ENCODE measurements around the gene SPTAN1. TPM values are rescaled to one million over a fixed set of nuclear protein-coding genes. Genes with fewer than 3 reads are reported as not detected.
"Not testable (repeated sequence)": the region's sequence is repeated elsewhere in the genome, so short reads cannot be mapped to it uniquely, and the experiment has no call there.

Gene SPTAN1
- polyA plus RNA-seq, 4 donors: 299 to 423 (median 338) TPM

DNA sequence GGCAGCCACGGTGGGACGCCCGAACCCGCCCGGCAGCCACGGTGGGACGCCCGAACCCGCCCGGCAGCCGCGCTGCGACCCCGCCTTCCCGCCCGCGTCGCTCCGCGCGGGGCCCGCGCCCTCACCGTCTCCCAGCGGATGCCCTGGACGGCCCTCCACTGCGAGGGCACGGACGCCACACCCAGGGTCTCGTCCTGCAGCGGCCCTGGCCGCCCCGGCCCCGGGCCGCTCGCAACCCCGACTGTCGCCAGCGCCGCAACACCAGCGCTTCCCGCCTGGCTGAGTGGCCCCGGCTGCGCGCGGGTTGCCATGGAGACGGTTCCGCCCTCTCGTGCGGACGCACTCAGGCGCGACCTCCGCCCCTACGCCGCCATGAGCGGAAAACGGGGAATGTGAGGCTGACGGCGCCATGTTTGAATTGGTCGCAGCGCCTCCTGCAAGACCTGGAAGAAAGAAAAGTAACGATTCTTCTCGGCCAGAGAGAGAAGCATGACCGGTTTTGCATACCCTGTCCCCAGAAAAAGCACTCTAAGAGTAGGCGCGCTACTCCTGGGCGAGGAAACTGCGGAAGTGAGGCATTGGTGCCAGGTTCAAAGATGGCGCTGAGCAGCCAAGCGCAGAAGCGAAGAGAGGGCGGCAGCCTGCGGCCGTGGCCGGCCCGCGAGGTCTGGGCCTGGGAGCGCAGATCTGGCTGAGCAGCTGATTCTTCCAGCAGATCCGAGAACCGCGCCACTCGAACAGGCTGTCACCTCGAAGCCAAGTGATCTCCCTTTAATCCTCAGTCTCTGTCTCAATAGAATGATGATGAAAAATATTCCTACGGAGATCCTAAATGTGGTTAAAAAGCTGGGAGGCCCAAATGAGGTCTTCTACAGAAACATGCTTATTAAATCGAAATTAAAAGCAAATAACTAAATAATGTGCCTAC lies 104.3 kb downstream of the SPTAN1 start, which contains the start of gene DYNC2I2:
Gene DYNC2I2 (minus strand): TSS at position 432 of the 928 bp plus-strand sequence. CDS start 121 bp downstream, at position 311.
- peak; percentile 83 to 91 (median 86) for DNase-seq (ENCODE audit: low read depth in 4 of 4, low spot score in 3 of 4)

GRCh38 chr9:128657344-128657704 lies 104.9 kb downstream of the SPTAN1 start:
- no peak for DNase-seq (ENCODE audit: low read depth in 4 of 4, low spot score in 3 of 4)

GRCh38 chr9:128657796-128658195 lies 105.4 kb downstream of the SPTAN1 start:
- no peak for DNase-seq (ENCODE audit: low read depth in 4 of 4, low spot score in 3 of 4)

- DNase-seq (ENCODE audit: low read depth in 4 of 4, low spot score in 3 of 4): not testable (repeated sequence)
Observed at GRCh38 chr9:128666481-128666941, 114.1 kb downstream of the SPTAN1 start.

- no peak for DNase-seq (ENCODE audit: low read depth in 4 of 4, low spot score in 3 of 4)
Observed at GRCh38 chr9:128669786-128670185, 117.4 kb downstream of the SPTAN1 start.

DNA sequence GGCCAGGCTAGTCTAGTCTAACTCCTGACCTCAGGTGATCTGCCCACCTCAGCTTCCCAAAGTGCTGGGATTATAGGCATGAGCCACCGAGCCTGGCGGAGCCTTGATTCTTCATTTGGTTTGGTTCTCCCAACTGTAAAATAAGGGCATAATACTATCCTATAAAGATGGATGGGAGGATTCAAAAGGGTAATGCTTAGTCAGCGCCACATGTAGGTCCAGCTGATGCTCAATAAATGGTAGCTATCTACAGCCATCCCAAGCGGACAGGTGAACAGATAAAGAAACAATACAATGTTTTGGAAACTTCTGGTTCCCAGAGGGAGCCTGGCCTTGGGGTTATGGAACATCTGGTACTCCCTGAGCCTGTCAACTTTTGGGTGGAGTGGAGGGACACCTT lies 123.0 kb downstream of the SPTAN1 start:
- no peak for DNase-seq (ENCODE audit: low read depth in 4 of 4, low spot score in 3 of 4)

- DNase-seq (ENCODE audit: low read depth in 4 of 4, low spot score in 3 of 4): no peak
Observed at GRCh38 chr9:128677794-128678193, 125.4 kb downstream of the SPTAN1 start.

Other genes with a start within 250 kb of the SPTAN1 start
- gene TRUB2, start 230.1 kb upstream of the SPTAN1 start, polyA plus RNA-seq (ENCODE audit: insufficient read length in 4 of 4): 10 to 100 TPM; 27.6 to 42.9 (median 36.1) TPM
- gene COQ4, start 229.7 kb upstream of the SPTAN1 start, polyA plus RNA-seq (ENCODE audit: insufficient read length in 4 of 4): 10 to 100 TPM; 35.3 to 92.2 (median 56.3) TPM
- gene SLC27A4, start 212.1 kb upstream of the SPTAN1 start, polyA plus RNA-seq (ENCODE audit: insufficient read length in 4 of 4): 10 to 100 TPM; 11.2 to 22.6 (median 16.7) TPM
- gene URM1, start 181.2 kb upstream of the SPTAN1 start, polyA plus RNA-seq (ENCODE audit: insufficient read length in 4 of 4): 10 to 100 TPM; 48.5 to 61.2 (median 53.6) TPM
- gene CERCAM, start 131.7 kb upstream of the SPTAN1 start, polyA plus RNA-seq (ENCODE audit: insufficient read length in 4 of 4): 100 to 1,000 TPM in 1 of 4 donors, 10 to 100 TPM in 3; 37.7 to 103 (median 50.1) TPM
- 10 to 100 TPM; 29.8 to 51.4 (median 45.3) TPM for gene ODF2, start 96.6 kb upstream of the SPTAN1 start, polyA plus RNA-seq (ENCODE audit: insufficient read length in 4 of 4)
- 10 to 100 TPM; 20.0 to 30.7 (median 30.3) TPM for gene GLE1, start 47.9 kb upstream of the SPTAN1 start, polyA plus RNA-seq (ENCODE audit: insufficient read length in 4 of 4)
- 10 to 100 TPM; 36.2 to 84.6 (median 56.2) TPM for gene DYNC2I2, start 104.3 kb downstream of the SPTAN1 start, polyA plus RNA-seq (ENCODE audit: insufficient read length in 4 of 4)
- gene SET, start 136.6 kb downstream of the SPTAN1 start, polyA plus RNA-seq (ENCODE audit: insufficient read length in 4 of 4): 100 to 1,000 TPM; 466 to 785 (median 628) TPM
- gene PKN3, start 149.9 kb downstream of the SPTAN1 start, polyA plus RNA-seq (ENCODE audit: insufficient read length in 4 of 4): 10 to 100 TPM in 1 of 4 donors, 1 to 10 TPM in 3; 5.9 to 14.8 (median 9.2) TPM
- gene ZDHHC12, start 171.5 kb downstream of the SPTAN1 start, polyA plus RNA-seq (ENCODE audit: insufficient read length in 4 of 4): 10 to 100 TPM in 3 of 4 donors, 1 to 10 TPM in 1; 5.6 to 23.0 (median 17.0) TPM
- 10 to 100 TPM; 28.6 to 39.9 (median 31.3) TPM for gene ZER1, start 219.3 kb downstream of the SPTAN1 start, polyA plus RNA-seq (ENCODE audit: insufficient read length in 4 of 4)
- gene TBC1D13, start 234.7 kb downstream of the SPTAN1 start, polyA plus RNA-seq (ENCODE audit: insufficient read length in 4 of 4): 10 to 100 TPM; 32.6 to 40.0 (median 35.8) TPM

All from left renal pelvis (tissue), 4 donors.